ENCODE measurements around the gene SHB.

GRCh38 chr9:37964740-37965081, 104.3 kb downstream of the SHB start:
- TF ChIP-seq EZH2 (conservative IDR thresholded peaks at IDR 0.05; ENCODE audit: low read depth, low read length) (no peak), ZNF430 (CRISPR knock-in tag; IDR thresholded peaks at IDR 0.05) (no peak), SP1 (IDR thresholded peaks at IDR 0.05) (no peak), SP1 (CRISPR knock-in tag; IDR thresholded peaks at IDR 0.05) (no peak)
- TF ChIP-seq, protein P1, sequence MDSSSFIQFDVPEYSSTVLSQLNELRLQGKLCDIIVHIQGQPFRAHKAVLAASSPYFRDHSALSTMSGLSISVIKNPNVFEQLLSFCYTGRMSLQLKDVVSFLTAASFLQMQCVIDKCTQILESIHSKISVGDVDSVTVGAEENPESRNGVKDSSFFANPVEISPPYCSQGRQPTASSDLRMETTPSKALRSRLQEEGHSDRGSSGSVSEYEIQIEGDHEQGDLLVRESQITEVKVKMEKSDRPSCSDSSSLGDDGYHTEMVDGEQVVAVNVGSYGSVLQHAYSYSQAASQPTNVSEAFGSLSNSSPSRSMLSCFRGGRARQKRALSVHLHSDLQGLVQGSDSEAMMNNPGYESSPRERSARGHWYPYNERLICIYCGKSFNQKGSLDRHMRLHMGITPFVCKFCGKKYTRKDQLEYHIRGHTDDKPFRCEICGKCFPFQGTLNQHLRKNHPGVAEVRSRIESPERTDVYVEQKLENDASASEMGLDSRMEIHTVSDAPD (CRISPR knock-in tag; IDR thresholded peaks at IDR 0.05), result no peak
- TF ChIP-seq, protein P2, sequence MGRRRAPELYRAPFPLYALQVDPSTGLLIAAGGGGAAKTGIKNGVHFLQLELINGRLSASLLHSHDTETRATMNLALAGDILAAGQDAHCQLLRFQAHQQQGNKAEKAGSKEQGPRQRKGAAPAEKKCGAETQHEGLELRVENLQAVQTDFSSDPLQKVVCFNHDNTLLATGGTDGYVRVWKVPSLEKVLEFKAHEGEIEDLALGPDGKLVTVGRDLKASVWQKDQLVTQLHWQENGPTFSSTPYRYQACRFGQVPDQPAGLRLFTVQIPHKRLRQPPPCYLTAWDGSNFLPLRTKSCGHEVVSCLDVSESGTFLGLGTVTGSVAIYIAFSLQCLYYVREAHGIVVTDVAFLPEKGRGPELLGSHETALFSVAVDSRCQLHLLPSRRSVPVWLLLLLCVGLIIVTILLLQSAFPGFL (CRISPR knock-in tag; IDR thresholded peaks at IDR 0.05), result no peak

Data from HepG2 (cell line).